Measurements from ENCODE around the gene CNIH3.

DNA sequence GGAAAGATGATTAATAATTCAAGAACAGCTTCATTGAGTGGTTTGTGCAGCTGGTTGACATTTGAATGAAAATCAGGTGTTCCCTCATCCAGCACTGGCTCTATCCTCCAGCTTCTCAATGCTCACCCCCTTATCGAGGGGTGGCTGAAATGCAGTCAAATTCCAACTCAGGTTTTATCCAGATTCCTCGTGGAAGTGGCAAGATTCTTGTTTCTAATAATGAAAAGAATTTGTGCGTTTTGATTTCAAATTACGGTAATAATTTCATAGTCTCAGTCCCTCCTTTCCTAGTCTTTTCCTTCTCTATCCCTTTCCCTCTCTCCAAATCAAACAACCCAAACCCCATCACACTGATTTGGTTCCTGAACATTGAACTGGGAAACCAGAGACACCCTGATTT is 3.1 kb downstream of the CNIH3 start:
- no peak for TF ChIP-seq CTCF (IDR thresholded peaks at IDR 0.05; ENCODE audit: borderline replicate concordance, extremely low read depth, low read length, poor library complexity, severe bottlenecking)
- no peak for TF ChIP-seq EZH2 (IDR thresholded peaks at IDR 0.05; ENCODE audit: borderline replicate concordance, low read depth, low read length, severe bottlenecking)

Measured in DND-41 (cell line).